MCF 10A (cell line): ENCODE measurements around the gene DYRK1A. TPM values are rescaled to one million over a fixed set of nuclear protein-coding genes. Genes with fewer than 3 reads are reported as not detected.

Experiments
- BruUV-seq: library from RNA; stranded (reverse); fragments of 400-500 nt; replicated peaks from 2 replicates; lab custom pipeline; 2021; lab: Mats Ljungman, UMichigan
- CTCF ChIA-PET: fragments of 300-600 bp; sonication (Branson Sonifier 250); formaldehyde crosslinking; extraction: SDS; loops from one replicate; lab custom pipeline; 2021; ENCODE audit warnings: antibody characterized with exemption, inconsistent platforms; lab: Yijun Ruan, JAX
- POLR2A ChIA-PET: fragments of 300-600, 350-650 bp; sonication (Branson Sonifier 250); formaldehyde crosslinking; extraction: SDS; loops from one replicate; lab custom pipeline; 2020; ENCODE audit warnings: antibody characterized with exemption, inconsistent platforms; lab: Yijun Ruan, JAX
- DNase-seq: peaks from one replicate; pipeline ENCODE4 v3.0.0-alpha.2; 2018; ENCODE audit not compliant: unreplicated experiment
- H3K27ac Mint-ChIP-seq: one replicate; pipeline ENCODE4 v1.8.0; 2022; ENCODE audit warnings: mild to moderate bottlenecking, low read depth, mixed read lengths; ENCODE audit not compliant: unreplicated experiment
- H3K27me3 Mint-ChIP-seq: one replicate; pipeline ENCODE4 v1.8.0; 2022; ENCODE audit warnings: mixed read lengths; ENCODE audit not compliant: insufficient read depth, unreplicated experiment
- H3K36me3 Mint-ChIP-seq: one replicate; pipeline ENCODE4 v1.8.0; 2022; ENCODE audit warnings: mild to moderate bottlenecking, moderate library complexity, mixed read lengths; ENCODE audit not compliant: insufficient read depth, unreplicated experiment
- H3K4me1 Mint-ChIP-seq: one replicate; pipeline ENCODE4 v1.8.0; 2022; ENCODE audit warnings: mixed read lengths; ENCODE audit not compliant: insufficient read depth, unreplicated experiment
- H3K4me3 Mint-ChIP-seq: one replicate; pipeline ENCODE4 v1.8.0; 2022; ENCODE audit warnings: mild to moderate bottlenecking, moderate library complexity, mixed read lengths; ENCODE audit not compliant: unreplicated experiment
- H3K9me3 Mint-ChIP-seq: one replicate; pipeline ENCODE4 v1.8.0; 2022; ENCODE audit warnings: mixed read lengths; ENCODE audit not compliant: unreplicated experiment
- CTCF ChIP-seq: fragments of 200-600 bp; IDR thresholded peaks from one replicate; pipeline ENCODE4 v1.8.0; 2022; ENCODE audit warnings: antibody characterized with exemption, mild to moderate bottlenecking; ENCODE audit not compliant: unreplicated experiment
- intact Hi-C: fragments of 100-400 bp; cut with micrococcal nuclease; formaldehyde crosslinking; loops from 2 replicates; pipeline ENCODE4 v1.14.1; 2022
- total RNA-seq: library from RNA; stranded (reverse); gene quantifications from 2 replicates; pipeline ENCODE4 v1.2.3, GENCODE V29; 2022

Gene DYRK1A
- total RNA-seq, 1 experiment from 2014 or later: 58.6 TPM

- ChIA-PET CTCF (interaction anchor here (0.6 kb wide), 1 partner anchor 135 kb away, joined by 4 read pairs; no protein-coding TSS in a partner anchor), POLR2A (interaction anchor here (0.7 to 1.6 kb wide), 2 partner anchors 10 to 20 kb away, joined by 3 to 4 read pairs; no protein-coding TSS in a partner anchor)
- no peak for TF ChIP-seq CTCF
- no peaks in the 10 kb centered on the region for H3K36me3 Mint-ChIP-seq
- DNase-seq: no peak
- H3K4me1 Mint-ChIP-seq: peaks cover 33% of the 10 kb centered on the region
- H3K9me3 Mint-ChIP-seq: peaks cover 7% of the 10 kb centered on the region
- intact Hi-C loops: no loop called here
- no peaks in the 10 kb centered on the region for H3K27me3 Mint-ChIP-seq
- no peak overlapping the region for H3K27ac Mint-ChIP-seq
- BruUV-seq: no TSS peak
- no peak overlapping the region for H3K4me3 Mint-ChIP-seq
Measured at GRCh38 chr21:37385179-37385765, 18.7 kb downstream of the DYRK1A start.

- no peak for DNase-seq
- Mint-ChIP-seq H3K27me3 (no peaks in the 10 kb centered on the region), H3K36me3 (no peaks in the 10 kb centered on the region), H3K9me3 (peaks cover 7% of the 10 kb centered on the region), H3K4me3 (no peak overlapping the region), H3K27ac (no peak overlapping the region), H3K4me1 (peaks cover 29% of the 10 kb centered on the region)
- TF ChIP-seq CTCF: no peak
- intact Hi-C loops: no loop called here
- ChIA-PET CTCF (interaction anchor here (0.5 kb wide), 1 partner anchor 840 kb away, joined by 3 read pairs; no protein-coding TSS in a partner anchor), POLR2A (interaction anchor here (1.6 kb wide), 1 partner anchor 9 kb away, joined by 4 read pairs; no protein-coding TSS in a partner anchor)
- no TSS peak for BruUV-seq
Measured at GRCh38 chr21:37386151-37386550, 19.6 kb downstream of the DYRK1A start.

GRCh38 chr21:37389456-37389855 lies 22.9 kb downstream of the DYRK1A start:
- no peaks in the 10 kb centered on the region for H3K9me3 Mint-ChIP-seq
- BruUV-seq: no TSS peak
- H3K4me3 Mint-ChIP-seq: no peak overlapping the region
- intact Hi-C loops: no loop called here
- no peaks in the 10 kb centered on the region for H3K27me3 Mint-ChIP-seq
- H3K36me3 Mint-ChIP-seq: no peaks in the 10 kb centered on the region
- H3K4me1 Mint-ChIP-seq: peaks cover 28% of the 10 kb centered on the region
- CTCF ChIA-PET: interaction anchor here (0.6 kb wide), 1 partner anchor 106 kb away, joined by 3 read pairs; no protein-coding TSS in a partner anchor
- no peak overlapping the region for H3K27ac Mint-ChIP-seq
- TF ChIP-seq CTCF: no peak
- POLR2A ChIA-PET: interaction anchor here (0.6 to 0.7 kb wide), 2 partner anchors 12 to 14 kb away, joined by 4 to 5 read pairs; no protein-coding TSS in a partner anchor
- DNase-seq: no peak

GRCh38 chr21:37391666-37392065 lies 25.1 kb downstream of the DYRK1A start:
- Mint-ChIP-seq H3K4me1 (peaks cover 31% of the 10 kb centered on the region), H3K27ac (peak overlapping the region; percentile 13), H3K4me3 (no peak overlapping the region), H3K27me3 (no peaks in the 10 kb centered on the region), H3K9me3 (no peaks in the 10 kb centered on the region), H3K36me3 (no peaks in the 10 kb centered on the region)
- ChIA-PET POLR2A (interaction anchor here (0.6 to 2.0 kb wide), 5 partner anchors 9 to 912 kb away, joined by 3 to 5 read pairs (median 3); no protein-coding TSS in a partner anchor), CTCF (interaction anchor here (0.7 to 1.2 kb wide), 2 partner anchors 9 to 28 kb away, joined by 3 read pairs; no protein-coding TSS in a partner anchor)
- intact Hi-C loops: no loop called here
- no TSS peak for BruUV-seq
- no peak for DNase-seq
- no peak for TF ChIP-seq CTCF
